HG03354 (cell line): Measurements from ENCODE around the gene MYO5A.
"Not testable (repeated sequence)": the region's sequence is repeated elsewhere in the genome, so short reads cannot be mapped to it uniquely, and the experiment has no call there.

ENCODE experiments used
- ATAC-seq: cut with Tn5 transposase; IDR thresholded peaks from one replicate; pipeline ENCODE4 v1.9.1; 2021; ENCODE audit warnings: mild to moderate bottlenecking; ENCODE audit not compliant: unreplicated experiment, poor library complexity, severe bottlenecking

The MYO5A gene

DNA sequence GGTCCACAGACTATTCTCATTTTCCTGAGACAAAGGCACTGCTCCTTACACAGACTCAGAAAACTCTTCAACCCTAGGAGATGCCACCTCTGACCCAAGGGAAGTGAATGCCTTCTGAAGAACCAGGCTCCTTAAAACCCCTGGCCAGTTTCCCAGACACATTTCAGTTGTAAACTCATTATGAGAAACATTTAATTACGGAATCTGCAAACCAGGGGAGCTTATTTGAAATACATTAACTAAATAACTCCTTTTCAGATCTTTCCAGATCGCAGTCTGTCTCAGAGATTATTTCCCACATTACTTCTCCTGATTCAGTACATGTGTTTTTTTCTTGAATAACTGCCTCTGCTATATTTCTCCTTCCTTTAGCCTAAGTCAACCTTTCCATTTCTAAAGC, 17.6 kb downstream of the MYO5A start:
- ATAC-seq, result no peak

DNA sequence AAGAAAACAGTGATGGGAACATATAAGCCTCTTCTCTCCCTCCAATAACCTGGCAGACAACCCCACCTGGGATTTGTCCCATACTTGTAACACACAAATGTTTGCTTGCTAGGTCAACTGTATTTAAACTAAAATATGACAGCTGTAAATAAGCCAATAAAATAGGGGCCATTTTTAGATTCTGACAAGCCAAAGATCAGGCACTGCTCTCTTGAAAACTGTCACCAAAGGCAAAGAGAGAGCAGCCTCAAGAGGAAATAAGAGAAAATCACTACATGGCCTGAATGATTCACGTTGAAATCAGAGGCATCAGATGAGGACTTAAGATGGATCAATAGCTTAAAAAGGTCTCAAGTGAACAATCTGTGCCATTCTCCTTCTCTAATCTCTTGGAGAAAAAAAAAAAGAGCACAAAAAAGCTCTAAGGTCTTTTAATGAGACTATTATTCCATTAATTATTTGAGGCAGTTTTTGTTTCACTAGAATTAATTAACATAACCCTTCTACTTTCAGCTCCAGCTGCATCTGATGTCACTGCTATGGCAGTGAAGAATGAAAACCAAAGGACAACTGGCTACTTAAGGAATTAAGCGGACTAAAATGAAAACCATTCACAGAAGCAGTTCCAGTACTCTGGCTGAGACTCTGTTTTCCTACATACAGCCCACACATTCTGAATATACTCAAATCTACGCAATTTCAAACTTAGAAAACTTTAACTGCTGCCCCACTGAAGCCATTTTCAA, 19.0 kb downstream of the MYO5A start:
- ATAC-seq, result no peak

DNA sequence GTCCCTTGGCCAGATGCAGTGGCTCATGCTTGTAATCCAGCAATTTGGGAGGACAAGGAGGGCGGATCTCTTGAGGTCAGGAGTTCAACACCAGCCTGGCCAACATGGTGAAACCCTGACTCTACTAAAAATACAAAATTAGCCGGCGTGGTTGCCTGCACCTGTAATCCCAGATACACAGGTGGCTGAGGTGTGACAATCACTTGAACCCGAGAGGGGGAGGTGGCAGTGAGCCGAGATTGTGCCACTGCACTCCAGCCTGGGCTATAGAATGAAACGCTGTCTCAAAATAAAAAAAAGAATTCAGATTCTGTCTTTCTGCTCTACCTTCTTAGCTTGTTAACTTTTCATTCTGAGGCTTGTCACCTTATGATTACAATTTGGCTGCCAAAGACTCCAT, 22.1 kb downstream of the MYO5A start:
- no peak for ATAC-seq

DNA sequence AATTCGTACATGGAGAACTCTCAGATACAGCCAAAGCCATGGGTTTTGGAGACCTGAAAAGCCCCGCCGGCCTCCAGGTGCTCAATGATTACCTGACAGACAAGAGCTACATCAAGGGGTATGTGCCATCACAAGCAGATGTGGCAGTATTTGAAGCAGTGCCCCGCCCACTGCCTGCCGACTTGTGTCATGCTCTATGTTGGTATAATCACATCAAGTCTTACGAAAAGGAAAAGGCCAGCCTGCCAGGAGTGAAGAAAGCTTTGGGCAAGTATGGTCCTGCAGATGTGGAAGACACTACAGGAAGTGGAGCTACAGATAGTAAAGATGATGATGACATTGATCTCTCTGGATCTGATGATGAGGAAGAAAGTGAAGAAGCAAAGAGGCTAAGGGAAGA, 23.5 kb downstream of the MYO5A start:
- ATAC-seq, result no peak

DNA sequence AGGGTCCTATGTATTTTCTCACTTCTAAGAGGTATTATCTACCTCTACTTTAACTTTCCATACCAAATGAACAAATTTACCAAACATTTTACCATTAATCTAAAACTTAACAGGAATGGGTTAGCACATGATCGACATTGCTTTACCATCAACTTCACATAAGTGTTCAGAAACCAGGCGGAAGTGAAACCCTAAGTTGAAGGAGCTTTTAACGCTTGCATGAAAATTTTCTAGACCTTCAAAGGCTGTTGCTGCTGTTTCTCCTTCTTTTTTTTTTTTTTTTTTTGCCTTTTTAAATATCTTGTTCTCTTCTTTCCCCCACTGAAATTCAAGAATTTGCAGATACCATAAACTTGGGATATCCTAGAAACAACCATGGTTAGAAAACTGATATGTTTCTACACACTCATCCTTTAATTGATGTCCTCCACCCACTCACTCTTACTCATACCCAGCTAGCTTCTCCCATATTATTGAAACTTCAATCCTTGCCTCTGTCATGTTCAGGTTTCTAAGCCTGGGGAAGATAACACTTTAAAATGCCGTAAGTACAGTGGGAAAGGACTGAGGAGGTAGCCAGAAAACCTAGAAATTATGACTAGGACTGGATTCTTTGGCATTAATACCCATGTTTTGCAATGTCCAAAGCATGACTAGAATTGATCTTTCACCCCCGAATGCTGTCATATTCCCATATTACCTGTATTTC, 24.7 kb downstream of the MYO5A start:
- ATAC-seq, result peak; percentile 79

DNA sequence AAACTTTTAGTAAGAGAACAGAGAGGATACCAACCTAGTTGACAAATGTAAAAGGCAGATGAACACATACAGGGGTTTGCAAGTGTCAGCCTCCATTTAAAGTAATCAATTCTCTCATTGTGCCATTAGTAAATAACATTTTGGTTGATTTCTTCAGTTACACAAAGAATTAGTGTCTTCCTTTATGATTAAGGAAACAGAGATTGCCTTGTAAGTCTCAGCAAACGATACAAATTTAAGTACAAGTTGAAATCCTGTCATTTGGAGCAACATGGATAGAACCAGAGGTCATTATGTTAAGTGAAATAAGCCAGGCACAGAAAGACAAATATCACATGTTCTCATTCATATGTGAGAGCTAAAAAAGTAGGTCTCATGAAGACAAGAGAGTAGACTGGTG, 26.1 kb downstream of the MYO5A start:
- no peak for ATAC-seq

DNA sequence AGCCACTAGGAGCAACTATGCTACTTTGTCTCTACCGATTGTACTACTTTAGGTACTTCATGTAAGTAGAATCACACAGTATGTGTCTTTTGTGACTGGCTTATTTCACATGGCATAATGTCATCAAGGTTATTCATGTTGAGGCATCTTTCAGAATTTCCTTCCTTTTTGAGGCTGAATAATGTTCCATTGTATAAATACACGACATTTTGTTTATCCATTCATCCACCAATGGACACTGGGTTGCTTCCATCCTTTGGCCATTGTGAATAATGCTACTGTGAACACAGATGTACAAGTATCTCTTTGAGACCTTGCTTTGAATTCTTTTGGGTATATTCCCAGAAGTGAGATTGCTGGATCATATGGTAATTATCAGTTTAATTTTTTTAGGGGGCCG, 29.2 kb downstream of the MYO5A start:
- no peak for ATAC-seq

DNA sequence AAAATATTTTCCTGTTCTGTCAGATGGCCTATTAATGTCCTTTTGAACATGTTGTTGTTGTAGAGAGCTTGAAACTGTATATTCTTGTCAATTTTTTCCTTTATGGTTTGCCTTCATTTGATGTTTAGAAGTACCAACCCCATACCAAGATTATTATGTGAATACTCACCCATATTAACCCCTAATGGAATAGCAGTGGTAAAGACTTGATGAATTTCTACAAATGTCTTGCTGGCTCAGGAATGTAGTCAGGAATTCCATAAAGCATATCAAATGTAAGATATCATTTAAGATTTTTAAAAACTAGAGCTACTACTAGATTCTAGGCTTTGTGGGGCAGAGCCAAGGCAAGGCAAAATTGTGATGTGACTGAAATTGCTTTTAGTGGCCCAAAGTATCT, 30.0 kb downstream of the MYO5A start:
- no peak for ATAC-seq

DNA sequence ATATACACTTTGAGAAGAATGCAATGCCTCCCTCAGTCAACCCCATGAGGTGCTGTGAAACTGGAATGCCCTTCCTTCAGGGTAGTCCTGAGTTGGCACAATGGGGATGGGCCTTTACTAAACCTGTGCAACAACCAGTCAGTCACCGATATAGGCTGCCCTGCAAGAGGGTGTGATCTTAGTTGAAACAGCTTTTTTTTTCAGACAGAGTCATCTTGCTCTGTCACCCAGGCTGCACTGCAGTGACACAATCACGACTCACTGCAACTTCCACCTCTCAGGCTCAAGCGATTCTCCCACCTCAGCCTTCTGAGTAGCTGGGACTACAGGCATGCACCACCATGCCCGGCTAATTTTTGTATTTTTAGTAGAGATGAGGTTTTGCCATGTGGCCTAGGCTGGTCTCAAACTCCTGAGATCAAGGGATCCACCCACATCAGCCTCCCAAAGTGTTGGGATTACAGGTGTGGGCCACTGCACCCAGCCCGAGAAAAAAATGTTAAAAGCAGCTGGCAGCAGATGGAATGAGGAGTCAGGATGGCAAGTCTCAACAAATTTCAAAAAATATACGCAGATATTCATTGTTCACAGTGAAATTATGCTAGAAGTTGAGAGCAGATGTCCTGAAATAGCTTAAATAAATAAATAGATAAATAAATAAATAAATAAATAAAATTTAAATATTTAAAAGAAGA, 31.8 kb downstream of the MYO5A start:
- ATAC-seq, result no peak

DNA sequence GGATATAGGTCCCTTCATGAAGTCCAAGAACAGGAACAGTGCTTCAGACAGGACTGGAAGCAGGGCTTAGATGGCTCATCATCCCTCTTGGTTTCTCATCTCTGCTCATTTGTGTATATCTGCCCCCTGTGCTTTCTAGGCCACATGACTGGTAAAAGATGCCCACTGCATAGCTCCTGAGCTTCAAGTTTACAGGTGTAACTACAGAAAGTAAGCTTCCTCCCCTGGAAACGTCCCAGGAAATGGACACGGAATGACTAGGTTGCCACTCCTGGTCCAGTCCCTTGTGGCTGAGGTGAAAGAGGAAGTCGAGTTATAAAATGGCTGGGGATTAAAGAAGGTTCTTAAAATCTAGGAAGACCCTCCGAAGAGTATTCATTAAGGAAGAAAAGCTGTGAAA, 32.5 kb downstream of the MYO5A start:
- no peak for ATAC-seq

DNA sequence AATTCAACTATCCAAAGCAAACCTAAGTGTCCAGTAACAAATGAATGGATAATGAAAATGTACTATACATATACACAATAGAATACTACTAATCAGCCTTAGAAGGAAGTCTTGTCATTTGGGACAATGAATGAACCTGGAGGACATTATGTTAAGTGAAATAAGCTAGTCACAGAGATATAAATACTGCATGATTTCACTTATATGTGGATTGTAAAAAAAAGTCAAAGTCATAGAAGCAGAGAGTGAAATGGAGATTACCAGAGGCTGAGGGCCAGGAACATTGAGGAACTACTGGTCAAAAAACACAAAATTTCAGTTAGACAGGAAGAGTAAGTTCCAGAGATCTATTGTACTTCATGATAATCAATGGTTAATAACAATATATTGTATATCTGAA, 33.6 kb downstream of the MYO5A start:
- no peak for ATAC-seq

DNA sequence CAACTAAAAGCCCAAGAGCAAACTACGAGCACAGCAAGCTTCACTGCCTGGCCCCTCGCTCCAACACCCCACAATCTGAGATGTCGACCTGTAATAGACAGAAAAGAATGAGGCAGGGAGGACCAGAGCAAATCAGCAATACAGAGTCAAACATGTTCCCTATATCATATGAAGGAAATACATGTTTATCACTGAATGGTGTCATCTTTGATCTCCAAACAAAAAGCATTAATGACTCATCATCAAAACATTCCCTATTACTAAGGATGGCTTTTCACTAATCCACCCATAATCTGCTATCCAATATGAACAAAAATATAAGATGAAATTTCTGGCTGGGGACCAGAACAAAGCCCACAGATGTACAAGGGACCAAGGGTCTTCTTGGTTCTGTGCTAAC, 34.7 kb downstream of the MYO5A start:
- ATAC-seq, result no peak

DNA sequence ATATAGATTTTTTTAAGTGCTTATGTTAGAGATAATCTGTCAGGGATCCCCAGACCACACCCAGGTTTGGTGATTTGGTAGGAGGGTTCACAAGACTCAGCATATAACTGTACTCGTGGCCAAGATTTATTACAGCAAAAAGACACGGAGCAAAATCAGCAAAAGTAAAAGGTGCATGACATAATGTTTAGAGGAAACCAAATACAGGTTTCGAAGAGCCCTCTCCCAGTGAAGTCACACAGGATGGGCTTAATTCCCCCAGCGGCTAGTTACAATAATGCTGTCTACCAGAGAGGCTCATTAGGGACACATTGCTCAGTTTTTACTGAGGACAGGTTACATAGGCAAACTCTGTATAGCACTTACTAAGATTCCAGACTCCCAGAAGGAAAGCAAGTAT, 36.5 kb downstream of the MYO5A start:
- ATAC-seq, result no peak

DNA sequence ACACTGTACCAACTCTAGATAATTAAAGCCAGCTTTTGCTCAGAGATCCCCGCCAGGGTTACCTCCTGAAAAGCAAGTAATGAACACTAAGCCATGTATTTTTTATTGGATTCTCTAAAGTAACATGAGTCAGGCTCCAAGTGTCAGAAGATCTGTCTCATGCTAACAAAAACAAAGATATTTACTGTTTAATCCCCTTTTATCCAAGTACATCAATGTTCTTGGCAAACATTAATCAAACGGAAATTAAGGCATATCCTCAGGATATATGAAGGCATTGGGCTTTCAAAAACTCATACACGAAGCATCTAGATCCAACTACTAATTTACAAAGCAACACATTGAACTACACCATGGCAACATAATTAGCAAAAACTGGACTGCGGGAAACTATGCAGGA, 37.2 kb downstream of the MYO5A start:
- ATAC-seq, result no peak

DNA sequence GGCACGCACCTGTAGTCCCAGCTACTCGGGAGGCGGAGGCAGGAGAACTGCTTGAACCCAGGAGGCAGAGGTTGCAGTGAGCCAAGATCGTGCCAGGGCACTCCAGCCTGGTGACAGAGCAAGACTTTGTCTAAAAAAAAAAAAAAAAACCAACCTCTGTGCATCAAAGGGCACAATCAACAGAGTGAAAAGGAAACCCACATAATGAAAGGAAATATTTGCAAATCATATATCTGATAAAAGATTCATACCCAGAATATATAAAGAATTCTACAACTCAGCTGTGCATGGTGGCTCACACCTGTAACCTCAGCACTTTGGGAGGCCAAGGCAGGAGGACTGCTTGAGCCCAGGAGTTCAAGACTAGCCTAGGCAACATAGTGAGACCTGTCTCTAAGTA, 39.2 kb downstream of the MYO5A start:
- not testable (repeated sequence) for ATAC-seq

DNA sequence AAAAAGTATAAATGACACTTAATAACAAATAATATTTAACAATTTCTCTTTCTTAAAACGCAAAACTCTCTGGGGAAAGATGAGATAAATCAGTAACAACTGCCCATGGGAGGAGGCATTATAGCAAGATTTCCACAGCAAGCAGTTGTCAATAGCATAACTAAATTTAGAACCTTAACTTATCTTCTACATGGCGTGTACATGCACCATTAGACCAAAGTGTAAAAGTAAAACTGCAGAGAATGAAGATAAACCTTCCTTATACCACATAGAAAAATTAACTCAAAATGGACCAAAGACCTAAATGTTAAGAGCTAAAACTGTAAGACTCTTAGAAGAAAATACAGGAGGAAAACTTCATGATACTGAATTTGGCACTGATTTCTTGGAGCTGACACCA, 39.9 kb downstream of the MYO5A start:
- ATAC-seq, result no peak

DNA sequence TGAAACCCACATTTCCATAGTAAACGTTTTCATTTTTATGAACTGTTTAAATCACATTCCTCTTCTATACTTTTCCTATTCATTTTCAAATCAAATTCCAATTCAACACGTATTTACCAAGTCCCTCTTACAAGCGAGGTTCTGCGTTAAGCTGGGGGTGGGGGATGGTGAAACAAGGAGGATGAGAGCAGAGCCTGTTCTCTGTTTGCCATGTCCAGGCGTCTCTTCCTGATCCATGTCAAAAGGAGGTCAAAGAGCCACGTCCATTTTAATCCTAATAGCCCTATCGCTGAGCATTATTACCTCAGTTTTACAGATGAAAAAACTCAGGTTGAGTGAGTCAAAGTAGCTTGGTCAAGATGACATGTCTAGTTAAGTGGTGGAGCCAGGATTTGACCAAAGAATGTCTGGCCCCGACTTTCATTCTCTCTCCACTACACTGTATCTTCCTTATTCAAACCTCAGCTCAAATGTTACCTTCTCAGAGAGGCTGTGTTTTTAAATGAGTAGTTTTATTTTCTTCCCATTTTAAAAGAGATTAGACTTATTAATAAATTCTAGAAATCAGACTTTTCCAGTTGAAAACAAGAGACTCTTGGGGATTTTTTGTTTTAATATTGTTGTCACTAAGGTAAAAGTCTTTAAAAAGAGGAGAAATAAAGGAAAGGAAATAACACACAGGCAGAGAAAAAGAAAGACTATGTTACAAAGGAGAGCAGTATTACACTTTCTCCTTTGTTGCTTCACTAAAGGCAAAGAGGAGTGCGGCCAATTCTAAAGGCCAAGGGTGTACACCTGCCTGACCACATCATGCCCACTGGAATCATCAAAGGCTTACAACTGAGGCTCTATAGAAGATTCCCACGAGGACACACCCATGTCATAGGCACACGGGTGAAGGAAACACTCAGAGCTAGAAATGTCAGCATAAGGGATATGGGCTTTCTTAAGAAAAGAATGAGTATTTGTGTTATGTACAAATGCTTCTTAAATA, 42.4 kb downstream of the MYO5A start:
- no peak for ATAC-seq

DNA sequence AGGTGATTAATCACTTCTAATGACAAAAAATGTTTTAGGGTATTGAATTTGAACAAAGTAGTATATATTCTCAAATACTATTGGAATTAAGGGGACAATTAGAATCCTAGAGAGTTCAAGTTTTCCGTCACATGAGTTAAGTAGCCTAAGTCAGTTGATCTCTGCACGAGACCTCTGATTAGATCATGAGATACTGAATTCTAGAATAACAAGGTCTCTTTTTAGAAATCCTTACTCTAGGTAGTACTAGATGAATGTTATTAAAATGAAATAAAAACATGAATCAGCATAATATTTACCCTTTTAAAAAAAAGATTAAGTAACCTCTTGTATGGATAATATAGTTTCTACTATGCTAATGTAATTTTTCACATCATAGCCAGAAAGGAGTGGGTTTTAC, 43.4 kb downstream of the MYO5A start:
- no peak for ATAC-seq

DNA sequence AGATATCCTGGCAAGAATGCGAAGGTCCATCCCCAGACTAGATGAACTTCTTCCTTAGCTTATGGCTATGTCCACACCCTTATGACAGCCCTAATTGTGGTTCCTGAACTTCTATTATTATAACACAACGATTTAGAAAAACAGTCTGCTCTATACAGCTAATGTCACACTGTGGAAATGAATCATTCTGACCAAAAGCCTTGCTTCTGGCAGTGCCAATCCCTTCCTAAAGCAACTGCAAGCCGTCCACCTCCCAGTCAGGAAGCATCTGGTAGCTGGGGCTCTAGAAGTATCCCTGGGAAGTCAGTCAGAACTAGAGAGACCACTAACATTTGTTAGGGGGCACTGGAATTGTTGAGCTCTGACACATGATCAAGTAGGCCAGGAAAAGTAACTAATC, 45.0 kb downstream of the MYO5A start:
- no peak for ATAC-seq

DNA sequence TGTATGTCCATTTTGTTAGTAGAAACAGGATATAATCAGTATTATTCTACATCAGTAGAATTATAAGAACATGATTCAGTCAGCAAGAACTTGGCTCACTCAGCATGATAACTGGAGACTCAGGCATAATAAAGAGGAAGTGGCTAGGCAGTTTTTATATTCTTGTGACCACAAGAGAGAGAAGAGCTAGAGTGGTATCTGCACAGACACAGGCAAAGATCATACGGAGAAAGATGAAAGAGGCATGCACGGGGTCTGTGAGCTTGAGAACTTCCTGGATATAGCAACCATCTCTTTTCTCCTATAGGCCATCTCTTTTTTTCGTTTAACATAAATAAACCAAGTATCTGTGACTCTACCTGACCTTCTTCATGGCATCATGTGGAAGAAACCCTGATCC, 46.8 kb downstream of the MYO5A start:
- ATAC-seq, result peak; percentile 98
